HG03103 (cell line): Measurements from ENCODE around the gene FAM3C.
"Not testable (repeated sequence)": the region's sequence is repeated elsewhere in the genome, so short reads cannot be mapped to it uniquely, and the experiment has no call there.

Experiments used
- ATAC-seq: cut with Tn5 transposase; IDR thresholded peaks from one replicate; pipeline ENCODE4 v1.9.1; 2021; ENCODE audit warnings: low read depth; ENCODE audit not compliant: unreplicated experiment

FAM3C gene

GRCh38 chr7:121334875-121335648, 61.0 kb downstream of the FAM3C start:
- no peak for ATAC-seq

DNA sequence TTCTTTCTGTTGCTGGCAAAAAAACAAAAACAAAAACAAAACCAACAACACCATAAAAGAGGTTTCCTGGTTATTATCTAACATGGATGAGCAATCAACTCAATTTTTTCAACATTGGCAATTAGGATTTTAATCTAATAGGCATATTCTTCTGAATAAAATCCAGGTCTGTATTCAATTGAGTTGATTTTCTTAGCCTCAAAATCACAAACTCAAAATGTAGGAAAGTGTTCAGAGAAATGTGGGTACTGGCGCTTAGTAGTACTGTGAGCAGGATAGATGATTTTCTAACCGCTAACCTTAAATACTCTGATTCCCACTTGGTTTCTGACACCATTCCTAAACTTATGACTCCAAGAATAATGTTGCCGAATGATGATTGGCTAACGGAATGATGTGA, 61.7 kb downstream of the FAM3C start:
- ATAC-seq: no peak

DNA sequence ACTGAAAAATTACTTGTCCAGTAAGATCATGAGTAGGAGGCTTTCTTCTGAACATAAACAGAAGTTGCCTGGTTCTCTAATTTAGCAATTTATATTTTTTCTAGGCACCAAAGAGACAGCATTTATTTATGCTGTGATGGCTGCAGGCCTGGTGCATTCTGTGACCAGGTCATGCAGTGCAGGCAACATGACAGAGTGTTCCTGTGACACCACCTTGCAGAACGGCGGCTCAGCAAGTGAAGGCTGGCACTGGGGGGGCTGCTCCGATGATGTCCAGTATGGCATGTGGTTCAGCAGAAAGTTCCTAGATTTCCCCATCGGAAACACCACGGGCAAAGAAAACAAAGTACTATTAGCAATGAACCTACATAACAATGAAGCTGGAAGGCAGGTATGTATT, 64.5 kb downstream of the FAM3C start:
- ATAC-seq: no peak

DNA sequence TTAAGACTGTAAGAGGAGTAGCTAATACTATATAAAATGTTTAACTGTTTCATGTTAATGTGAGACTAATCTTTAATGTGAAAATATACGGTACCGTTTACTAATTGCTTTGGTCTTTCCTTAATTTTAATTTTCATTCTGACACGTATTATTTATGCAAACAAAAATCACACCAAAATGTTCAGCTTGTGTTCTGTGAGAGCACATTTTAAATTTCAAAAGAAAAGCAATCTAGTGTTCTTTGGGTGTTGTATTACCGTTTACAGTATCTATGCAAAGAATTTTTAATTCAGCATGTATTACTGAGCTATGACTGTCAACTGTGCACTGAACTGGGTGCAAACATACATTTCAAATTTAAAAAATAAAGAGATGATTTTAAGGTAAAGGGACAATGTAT, 65.1 kb downstream of the FAM3C start:
- no peak for ATAC-seq

DNA sequence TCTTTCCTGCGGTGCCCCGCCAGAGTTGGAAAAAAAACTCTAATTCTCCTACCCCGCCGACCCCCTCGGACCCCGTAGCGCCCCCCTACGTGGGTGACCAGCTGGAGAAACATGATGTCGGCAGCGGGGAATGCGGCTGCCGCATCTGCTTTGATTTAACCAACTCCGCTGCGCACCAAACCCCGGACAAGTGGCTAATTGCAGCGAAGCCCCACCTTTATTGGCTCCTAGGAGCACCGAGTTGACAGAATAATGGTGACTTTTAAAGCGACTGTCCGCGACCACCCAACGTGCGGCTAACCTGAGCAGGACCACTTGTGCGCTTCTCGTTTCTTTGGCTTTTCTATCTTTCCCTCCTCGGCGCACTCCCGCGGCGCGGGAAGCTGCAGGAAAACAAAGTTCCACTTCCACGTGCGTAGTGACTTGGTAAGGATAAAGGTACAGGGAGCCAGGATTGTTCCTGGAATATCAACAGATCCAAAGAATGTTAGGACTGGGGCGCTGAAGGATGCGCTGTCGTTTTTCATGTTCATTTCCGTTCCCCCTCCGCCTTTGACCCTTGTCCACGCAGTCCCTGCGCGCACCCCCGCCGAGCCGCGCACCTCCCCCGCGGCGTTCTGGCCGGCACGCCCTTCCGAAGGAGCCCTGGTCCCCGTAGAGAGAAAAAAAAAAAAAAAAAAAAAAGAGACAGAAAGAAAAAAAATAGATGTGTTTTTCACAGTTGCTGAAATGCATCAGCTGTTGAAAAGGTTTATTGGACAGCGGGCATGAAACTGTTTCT, 65.9 kb downstream of the FAM3C start:
- ATAC-seq: no peak

- no peak for ATAC-seq
Measured at GRCh38 chr7:121329191-121330052, 66.7 kb downstream of the FAM3C start.

- ATAC-seq: no peak
Measured at GRCh38 chr7:121328508-121329190, 67.5 kb downstream of the FAM3C start, which contains the start of gene WNT16. Gene WNT16 (plus strand): TSS chr7:121329000. CDS start chr7:121329293, 293 bp downstream.

- ATAC-seq: no peak
Measured at GRCh38 chr7:121327671-121328070, 68.4 kb downstream of the FAM3C start.

- ATAC-seq: no peak
Measured at GRCh38 chr7:121323515-121324302, 72.4 kb downstream of the FAM3C start.

- ATAC-seq: no peak
Measured at GRCh38 chr7:121322460-121322859, 73.6 kb downstream of the FAM3C start.

GRCh38 chr7:121315170-121315569, 80.9 kb downstream of the FAM3C start:
- not testable (repeated sequence) for ATAC-seq

GRCh38 chr7:121313793-121314676, 82.1 kb downstream of the FAM3C start:
- ATAC-seq: peak; percentile 90

DNA sequence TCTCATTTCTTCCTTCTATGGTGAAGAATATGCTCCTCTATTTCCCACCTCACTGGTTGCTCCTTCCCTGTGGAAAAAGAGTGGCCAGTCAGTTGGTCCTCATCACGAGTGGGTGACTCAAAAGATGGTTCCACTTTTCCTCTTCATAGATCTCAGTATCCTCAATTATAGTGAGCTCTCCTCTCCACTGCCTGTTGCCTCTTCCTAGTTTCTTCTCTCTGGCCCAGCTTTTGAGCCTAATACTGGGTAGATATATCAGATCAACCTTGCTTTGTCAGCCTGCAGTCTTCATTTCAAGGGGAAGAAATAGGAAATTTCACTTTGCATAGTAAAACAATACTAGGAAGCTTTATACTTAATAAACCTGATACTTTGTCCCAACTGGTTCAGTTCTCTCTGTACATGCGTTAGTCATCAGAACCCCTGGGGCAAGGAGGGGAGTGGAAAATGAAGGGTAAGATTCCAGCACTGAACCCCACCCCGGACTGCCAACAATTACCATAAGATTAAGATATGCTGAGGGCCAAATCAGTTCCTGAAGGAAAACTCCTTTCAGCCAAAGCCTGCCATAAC, 82.8 kb downstream of the FAM3C start:
- ATAC-seq: no peak

- ATAC-seq: no peak
Measured at GRCh38 chr7:121307021-121307574, 89.0 kb downstream of the FAM3C start.

DNA sequence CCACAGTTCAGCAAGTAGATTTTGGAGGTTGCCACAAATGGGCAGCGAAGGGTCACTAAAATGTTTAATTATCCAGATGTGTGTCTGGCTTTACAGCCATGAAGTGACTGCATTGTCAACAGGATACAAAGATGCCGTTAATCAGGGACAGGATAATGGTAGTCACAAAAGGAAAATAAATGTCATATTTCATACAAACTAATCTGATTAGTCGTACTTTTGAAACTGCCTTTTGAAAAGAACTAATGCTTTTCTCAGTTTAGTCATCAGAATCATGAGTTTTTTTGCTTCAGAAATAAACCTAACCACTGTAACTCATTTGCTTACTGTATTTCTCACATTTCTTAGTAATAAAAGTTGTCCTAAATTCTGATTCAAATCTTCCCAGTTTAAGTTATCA, 89.5 kb downstream of the FAM3C start:
- ATAC-seq: no peak

GRCh38 chr7:121305109-121305508, 91.0 kb downstream of the FAM3C start:
- no peak for ATAC-seq

DNA sequence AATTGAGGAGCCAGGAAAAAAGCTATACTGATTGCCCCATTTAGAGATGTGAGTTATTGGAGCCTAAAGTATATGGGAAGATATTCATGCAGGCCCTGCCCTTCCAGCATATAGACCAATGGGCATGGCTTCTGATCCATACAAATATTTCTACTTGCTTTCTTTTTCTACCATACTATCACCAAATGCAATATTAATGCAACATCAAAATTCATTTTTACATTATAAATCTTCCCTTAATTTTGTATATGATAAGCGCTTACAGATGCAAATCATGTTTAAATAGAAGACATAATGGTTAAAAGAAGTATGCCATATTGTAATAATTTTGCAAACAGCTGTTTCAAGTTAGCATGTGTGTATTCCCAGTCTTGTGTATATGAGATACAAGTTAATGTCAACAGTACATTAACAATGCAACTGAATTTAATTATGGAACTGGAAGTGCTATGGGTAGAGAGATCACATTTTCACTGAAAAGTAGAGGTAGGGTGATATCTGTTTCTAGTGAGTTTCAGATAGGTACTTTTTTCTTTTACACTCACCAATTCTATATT, 91.9 kb downstream of the FAM3C start:
- ATAC-seq: no peak
